ENCODE results near the gene THSD4. TPM values are rescaled to one million over a fixed set of nuclear protein-coding genes. Genes with fewer than 3 reads are reported as not detected.

The THSD4 gene
- total RNA-seq, 5 donors from 2014 or later (not counting 1 experiment from before 2014, with no cell fraction given) = 0.03 to 0.23 (median 0.18) TPM; not detected in 2

DNA sequence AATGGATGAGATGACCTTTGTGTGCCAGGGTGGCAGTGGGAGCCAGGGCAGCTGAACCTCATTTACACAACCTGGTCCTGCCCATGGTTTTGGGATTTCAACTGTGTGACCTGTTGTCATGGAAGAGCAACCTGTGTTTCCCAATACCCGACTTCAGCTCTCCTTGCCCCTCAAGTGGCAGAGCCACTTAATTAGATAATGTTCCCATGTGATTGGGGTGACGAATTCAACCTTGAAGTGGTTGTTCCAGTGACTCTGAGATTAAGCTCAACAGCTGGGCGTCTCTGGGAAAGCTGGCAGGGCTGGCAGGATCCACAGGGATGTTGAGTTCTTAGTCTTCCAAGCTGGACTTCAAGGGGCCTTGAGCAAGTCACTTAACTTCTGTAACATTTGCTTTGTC, 71.0 kb downstream of the THSD4 start:
- no peak for ATAC-seq (replicated peaks in 1 of 4)
- H3K27ac ChIP-seq (ENCODE audit: low read length) = no peak overlapping the region
- ChIA-PET CTCF (no interaction called here), POLR2A (no interaction called here)
- H3K4me1 Mint-ChIP-seq = no peaks in the 10 kb centered on the region
- H3K27ac Mint-ChIP-seq = no peak overlapping the region
- no peak for DNase-seq
- H3K4me1 ChIP-seq (ENCODE audit: control insufficient read depth in 1 of 2, extremely low read depth in 1 of 2, insufficient read depth in 2 of 2, low read length in 2 of 2) = no peaks in the 10 kb centered on the region
- 30% methylated on average over 2 of the region's 3 CpGs for WGBS (ENCODE audit: insufficient coverage)
- no peaks in the 10 kb centered on the region for H3K9me3 ChIP-seq
- H3K4me3 ChIP-seq (ENCODE audit: control insufficient read depth in 1 of 2, extremely low read depth in 1 of 2, low read length in 1 of 2) = no peak overlapping the region
- no peak overlapping the region for H3K4me3 Mint-ChIP-seq
- H3K9me3 Mint-ChIP-seq = no peaks in the 10 kb centered on the region
- H3K36me3 ChIP-seq (ENCODE audit: control insufficient read depth in 2 of 2, extremely low read depth in 1 of 2, insufficient read depth in 1 of 2, low read length in 1 of 2) = no peaks in the 10 kb centered on the region
- H3K27me3 ChIP-seq (replicated peaks in 1 of 2; ENCODE audit: control insufficient read depth in 2 of 2, extremely low read depth in 1 of 2, insufficient read depth in 2 of 2, low read length in 1 of 2) = peaks cover 0 to 2% of the 10 kb centered on the region in 2 experiments
- peaks cover 3 to 18% of the 10 kb centered on the region in 2 donors for H3K27me3 Mint-ChIP-seq
- H3K36me3 Mint-ChIP-seq = no peaks in the 10 kb centered on the region

GRCh38 chr15:71187078-71187477, 71.8 kb downstream of the THSD4 start:
- Histone ChIP-seq H3K27me3 (replicated peaks in 1 of 2; ENCODE audit: control insufficient read depth in 2 of 2, extremely low read depth in 1 of 2, insufficient read depth in 2 of 2, low read length in 1 of 2) (peaks cover 0 to 2% of the 10 kb centered on the region in 2 experiments), H3K36me3 (ENCODE audit: control insufficient read depth in 2 of 2, extremely low read depth in 1 of 2, insufficient read depth in 1 of 2, low read length in 1 of 2) (no peaks in the 10 kb centered on the region), H3K4me1 (ENCODE audit: control insufficient read depth in 1 of 2, extremely low read depth in 1 of 2, insufficient read depth in 2 of 2, low read length in 2 of 2) (no peaks in the 10 kb centered on the region), H3K9me3 (no peaks in the 10 kb centered on the region), H3K27ac (ENCODE audit: low read length) (no peak overlapping the region), H3K4me3 (ENCODE audit: control insufficient read depth in 1 of 2, extremely low read depth in 1 of 2, low read length in 1 of 2) (no peak overlapping the region)
- Mint-ChIP-seq H3K4me3 (no peak overlapping the region), H3K36me3 (no peaks in the 10 kb centered on the region), H3K27ac (no peak overlapping the region), H3K27me3 (peaks cover 3 to 20% of the 10 kb centered on the region in 2 donors), H3K4me1 (no peaks in the 10 kb centered on the region), H3K9me3 (no peaks in the 10 kb centered on the region)
- no CpG with 5 or more reads among the region's 5 CpGs for WGBS (ENCODE audit: insufficient coverage)
- ChIA-PET POLR2A (no interaction called here), CTCF (no interaction called here)
- no peak for DNase-seq
- no peak for ATAC-seq (replicated peaks in 1 of 4)

GRCh38 chr15:71187526-71187925, 72.3 kb downstream of the THSD4 start:
- Histone ChIP-seq H3K36me3 (ENCODE audit: control insufficient read depth in 2 of 2, extremely low read depth in 1 of 2, insufficient read depth in 1 of 2, low read length in 1 of 2) (no peaks in the 10 kb centered on the region), H3K9me3 (no peaks in the 10 kb centered on the region), H3K27me3 (replicated peaks in 1 of 2; ENCODE audit: control insufficient read depth in 2 of 2, extremely low read depth in 1 of 2, insufficient read depth in 2 of 2, low read length in 1 of 2) (peaks cover 0 to 2% of the 10 kb centered on the region in 2 experiments), H3K4me3 (ENCODE audit: control insufficient read depth in 1 of 2, extremely low read depth in 1 of 2, low read length in 1 of 2) (no peak overlapping the region), H3K27ac (ENCODE audit: low read length) (no peak overlapping the region), H3K4me1 (ENCODE audit: control insufficient read depth in 1 of 2, extremely low read depth in 1 of 2, insufficient read depth in 2 of 2, low read length in 2 of 2) (no peaks in the 10 kb centered on the region)
- CTCF ChIA-PET = no interaction called here
- Mint-ChIP-seq H3K9me3 (no peaks in the 10 kb centered on the region), H3K36me3 (no peaks in the 10 kb centered on the region), H3K27ac (no peak overlapping the region), H3K4me3 (no peak overlapping the region), H3K4me1 (no peaks in the 10 kb centered on the region), H3K27me3 (peaks cover 3 to 20% of the 10 kb centered on the region in 2 donors)
- DNase-seq (no peak), ATAC-seq (replicated peaks in 1 of 4) (no peak)
- 80% methylated on average over 2 of the region's 5 CpGs for WGBS (ENCODE audit: insufficient coverage)
- POLR2A ChIA-PET = no interaction called here

- Mint-ChIP-seq H3K4me1 (no peaks in the 10 kb centered on the region), H3K27me3 (peaks cover 2 to 18% of the 10 kb centered on the region in 2 donors), H3K4me3 (no peak overlapping the region), H3K27ac (no peak overlapping the region), H3K36me3 (no peaks in the 10 kb centered on the region), H3K9me3 (no peaks in the 10 kb centered on the region)
- Histone ChIP-seq H3K4me1 (ENCODE audit: control insufficient read depth in 1 of 2, extremely low read depth in 1 of 2, insufficient read depth in 2 of 2, low read length in 2 of 2) (no peaks in the 10 kb centered on the region), H3K36me3 (ENCODE audit: control insufficient read depth in 2 of 2, extremely low read depth in 1 of 2, insufficient read depth in 1 of 2, low read length in 1 of 2) (no peaks in the 10 kb centered on the region), H3K4me3 (ENCODE audit: control insufficient read depth in 1 of 2, extremely low read depth in 1 of 2, low read length in 1 of 2) (no peak overlapping the region), H3K9me3 (no peaks in the 10 kb centered on the region), H3K27ac (ENCODE audit: low read length) (no peak overlapping the region), H3K27me3 (replicated peaks in 1 of 2; ENCODE audit: control insufficient read depth in 2 of 2, extremely low read depth in 1 of 2, insufficient read depth in 2 of 2, low read length in 1 of 2) (peaks cover 0 to 9% of the 10 kb centered on the region in 2 experiments)
- DNase-seq (no peak), ATAC-seq (replicated peaks in 1 of 4) (no peak)
- WGBS (ENCODE audit: insufficient coverage) = 88% methylated on average over 5 of the region's 6 CpGs
- ChIA-PET CTCF (no interaction called here), POLR2A (no interaction called here)
Observed at GRCh38 chr15:71189718-71190117, 74.4 kb downstream of the THSD4 start.

GRCh38 chr15:71191296-71191695, 76.0 kb downstream of the THSD4 start:
- no peak for DNase-seq
- Histone ChIP-seq H3K4me1 (ENCODE audit: control insufficient read depth in 1 of 2, extremely low read depth in 1 of 2, insufficient read depth in 2 of 2, low read length in 2 of 2) (no peaks in the 10 kb centered on the region), H3K4me3 (ENCODE audit: control insufficient read depth in 1 of 2, extremely low read depth in 1 of 2, low read length in 1 of 2) (no peak overlapping the region), H3K27ac (ENCODE audit: low read length) (no peak overlapping the region), H3K27me3 (replicated peaks in 1 of 2; ENCODE audit: control insufficient read depth in 2 of 2, extremely low read depth in 1 of 2, insufficient read depth in 2 of 2, low read length in 1 of 2) (peaks cover 0 to 9% of the 10 kb centered on the region in 2 experiments), H3K9me3 (no peaks in the 10 kb centered on the region), H3K36me3 (ENCODE audit: control insufficient read depth in 2 of 2, extremely low read depth in 1 of 2, insufficient read depth in 1 of 2, low read length in 1 of 2) (no peaks in the 10 kb centered on the region)
- H3K27ac Mint-ChIP-seq = no peak overlapping the region
- H3K4me3 Mint-ChIP-seq = no peak overlapping the region
- no peak for ATAC-seq (replicated peaks in 1 of 4)
- peaks cover 1 to 14% of the 10 kb centered on the region in 2 donors for H3K27me3 Mint-ChIP-seq
- H3K9me3 Mint-ChIP-seq = no peaks in the 10 kb centered on the region
- 49% methylated on average over 2 of the region's 4 CpGs for whole genome bisulfite sequencing (ENCODE audit: insufficient coverage)
- H3K4me1 Mint-ChIP-seq = no peaks in the 10 kb centered on the region
- POLR2A ChIA-PET = no interaction called here
- no peaks in the 10 kb centered on the region for H3K36me3 Mint-ChIP-seq
- CTCF ChIA-PET = no interaction called here

GRCh38 chr15:71192816-71193215, 77.5 kb downstream of the THSD4 start:
- no peak overlapping the region for H3K27ac ChIP-seq (ENCODE audit: low read length)
- POLR2A ChIA-PET = no interaction called here
- no peak overlapping the region for H3K27ac Mint-ChIP-seq

GRCh38 chr15:71194286-71194685, 79.0 kb downstream of the THSD4 start:
- H3K4me3 Mint-ChIP-seq = no peak overlapping the region
- POLR2A ChIA-PET = no interaction called here
- Histone ChIP-seq H3K36me3 (ENCODE audit: control insufficient read depth in 2 of 2, extremely low read depth in 1 of 2, insufficient read depth in 1 of 2, low read length in 1 of 2) (no peaks in the 10 kb centered on the region), H3K4me1 (ENCODE audit: control insufficient read depth in 1 of 2, extremely low read depth in 1 of 2, insufficient read depth in 2 of 2, low read length in 2 of 2) (no peaks in the 10 kb centered on the region), H3K27ac (ENCODE audit: low read length) (no peak overlapping the region), H3K9me3 (no peaks in the 10 kb centered on the region), H3K27me3 (replicated peaks in 1 of 2; ENCODE audit: control insufficient read depth in 2 of 2, extremely low read depth in 1 of 2, insufficient read depth in 2 of 2, low read length in 1 of 2) (peaks cover 0 to 9% of the 10 kb centered on the region in 2 experiments), H3K4me3 (ENCODE audit: control insufficient read depth in 1 of 2, extremely low read depth in 1 of 2, low read length in 1 of 2) (no peak overlapping the region)
- 38% methylated on average over 3 of the region's 6 CpGs for WGBS (ENCODE audit: insufficient coverage)
- H3K4me1 Mint-ChIP-seq = no peaks in the 10 kb centered on the region
- ATAC-seq (replicated peaks in 1 of 4) (no peak), DNase-seq (no peak)
- H3K27ac Mint-ChIP-seq = no peak overlapping the region
- H3K27me3 Mint-ChIP-seq = peaks cover 1 to 17% of the 10 kb centered on the region in 2 donors
- no peaks in the 10 kb centered on the region for H3K9me3 Mint-ChIP-seq
- H3K36me3 Mint-ChIP-seq = no peaks in the 10 kb centered on the region
- CTCF ChIA-PET = no interaction called here

More at GRCh38 chr15:71192816-71193215, 77.5 kb downstream of the THSD4 start:
- no peaks in the 10 kb centered on the region for H3K4me1 ChIP-seq (ENCODE audit: control insufficient read depth in 1 of 2, extremely low read depth in 1 of 2, insufficient read depth in 2 of 2, low read length in 2 of 2)
- WGBS (ENCODE audit: insufficient coverage) = 90% methylated on average over 3 of the region's 7 CpGs
- Mint-ChIP-seq H3K27me3 (peaks cover 1 to 17% of the 10 kb centered on the region in 2 donors), H3K4me3 (no peak overlapping the region), H3K36me3 (no peaks in the 10 kb centered on the region), H3K4me1 (no peaks in the 10 kb centered on the region), H3K9me3 (no peaks in the 10 kb centered on the region)
- peaks cover 0 to 9% of the 10 kb centered on the region in 2 experiments for H3K27me3 ChIP-seq (replicated peaks in 1 of 2; ENCODE audit: control insufficient read depth in 2 of 2, extremely low read depth in 1 of 2, insufficient read depth in 2 of 2, low read length in 1 of 2)
- no peak overlapping the region for H3K4me3 ChIP-seq (ENCODE audit: control insufficient read depth in 1 of 2, extremely low read depth in 1 of 2, low read length in 1 of 2)
- H3K9me3 ChIP-seq = no peaks in the 10 kb centered on the region
- ATAC-seq (replicated peaks in 1 of 4) (no peak), DNase-seq (no peak)
- CTCF ChIA-PET = no interaction called here
- H3K36me3 ChIP-seq (ENCODE audit: control insufficient read depth in 2 of 2, extremely low read depth in 1 of 2, insufficient read depth in 1 of 2, low read length in 1 of 2) = no peaks in the 10 kb centered on the region

All from T-cell (primary cell).